Small intestine (tissue), 7 donors: Measurements from ENCODE around the gene GGA2. TPM values are rescaled to one million over a fixed set of nuclear protein-coding genes. Genes with fewer than 3 reads are reported as not detected.
"Not testable (repeated sequence)": the region's sequence is repeated elsewhere in the genome, so short reads cannot be mapped to it uniquely, and the experiment has no call there.

Source experiments
- DNase-seq, 2 donors: peaks; one replicate each; pipeline versions ENCODE4 v3.0.0 to v3.0.0-alpha.2; 2013
- FAIRE-seq: peaks from 2 replicates; lab custom pipeline; 2012; peaks lifted over from hg19 to GRCh38; lab: Jason Lieb, UNC
- H3K27ac ChIP-seq, 3 donors: one replicate each; pipeline ENCODE4 v1.5.1; 2013; ENCODE audit warnings: low read length in 2 of 3, mild to moderate bottlenecking in 2 of 3, control low read depth in 1 of 3, inconsistent platforms in 1 of 3, low read depth in 1 of 3, moderate library complexity in 1 of 3
- H3K27me3 ChIP-seq, 3 donors: one replicate each; pipeline ENCODE4 v1.6.1; 2013; ENCODE audit warnings: low read length in 3 of 3, inconsistent platforms in 1 of 3; ENCODE audit not compliant: control insufficient read depth in 3 of 3, insufficient read depth in 3 of 3
- H3K36me3 ChIP-seq, 3 donors: one replicate each; pipeline ENCODE4 v1.6.1; 2013; ENCODE audit warnings: low read length in 3 of 3, inconsistent platforms in 1 of 3, low read depth in 1 of 3, mild to moderate bottlenecking in 1 of 3, moderate library complexity in 1 of 3; ENCODE audit not compliant: control insufficient read depth in 3 of 3, insufficient read depth in 2 of 3
- H3K4me1 ChIP-seq, 3 donors: one replicate each; pipeline ENCODE4 v1.6.1; 2013; ENCODE audit warnings: low read length in 2 of 3, inconsistent platforms in 1 of 3, low read depth in 1 of 3, mild to moderate bottlenecking in 1 of 3, moderate library complexity in 1 of 3; ENCODE audit not compliant: control insufficient read depth in 3 of 3, insufficient read depth in 2 of 3
- H3K4me3 ChIP-seq, 3 donors: one replicate each; pipeline ENCODE4 v1.5.1; 2013; ENCODE audit warnings: low read length in 3 of 3, control low read depth in 1 of 3, inconsistent platforms in 1 of 3, low read depth in 1 of 3, mild to moderate bottlenecking in 1 of 3, moderate library complexity in 1 of 3
- H3K9me3 ChIP-seq, 2 donors: one replicate each; pipeline ENCODE4 v1.6.1; 2013; ENCODE audit warnings: low read depth in 1 of 2, low read length in 1 of 2; ENCODE audit not compliant: control insufficient read depth in 2 of 2, insufficient read depth in 1 of 2
- WGBS, 3 donors: extraction: QIAGEN DNeasy Blood & Tissue Kit; methylation state at CpG; one replicate each; pipeline ENCODE4 v1.1.7; 2013; 5-methylcytosine and 5-hydroxymethylcytosine counted together
- polyA plus RNA-seq, 4 donors: library from polyadenylated mRNA; stranded (reverse) in 3 of 4; unstranded in 1 of 4; fragments of 200-250 nt in 3 of 4; fragments of 120-200 nt in 1 of 4; gene quantifications; one replicate each; pipeline versions ENCODE4 v1.2.1 to v1.2.3, GENCODE V29; 2013
- donor health status: healthy with polysubstance abuse.
- donor health status: control.
- donor health status: control.
- donor health status: Bipolar disorder and iron deficiency.
- donor health status: healthy.

Gene GGA2
- polyA plus RNA-seq, 4 donors, result 9.2 to 107 (median 11.1) TPM

- no peak for FAIRE-seq
- 88 to 95% (median 90%) methylated on average over 8 of the region's 8 CpGs for WGBS, 3 donors
- H3K4me3 ChIP-seq, result no peak overlapping the region
- H3K36me3 ChIP-seq, result peaks cover 17 to 77% (median 32%) of the 10 kb centered on the region in 3 donors
- peaks cover 0 to 2% (median 0%) of the 10 kb centered on the region in 3 donors for H3K4me1 ChIP-seq
- H3K27ac ChIP-seq, result no peak overlapping the region
- no peaks in the 10 kb centered on the region for H3K9me3 ChIP-seq
- DNase-seq, result no peak
- no peaks in the 10 kb centered on the region for H3K27me3 ChIP-seq
These were observed 25.6 kb downstream of the GGA2 start for GRCh38 chr16:23484510-23485256.

GRCh38 chr16:23483492-23483891, 26.8 kb downstream of the GGA2 start:
- H3K4me3 ChIP-seq, FAIRE-seq, H3K27me3 ChIP-seq, H3K27ac ChIP-seq, DNase-seq, H3K4me1 ChIP-seq, H3K9me3 ChIP-seq: not testable (repeated sequence)
- WGBS, 3 donors, result 92 to 99% (median 94%) methylated on average over 8 of the region's 8 CpGs
- H3K36me3 ChIP-seq, result peaks cover 17 to 79% (median 41%) of the 10 kb centered on the region in 3 donors

GRCh38 chr16:23482778-23483177, 27.5 kb downstream of the GGA2 start:
- DNase-seq (no peak), FAIRE-seq (no peak)
- Histone ChIP-seq H3K4me3 (no peak overlapping the region), H3K36me3 (peaks cover 12 to 78% (median 40%) of the 10 kb centered on the region in 3 donors), H3K27ac (no peak overlapping the region), H3K27me3 (no peaks in the 10 kb centered on the region), H3K9me3 (no peaks in the 10 kb centered on the region), H3K4me1 (peaks cover 0 to 2% (median 0%) of the 10 kb centered on the region in 3 donors)
- WGBS, 3 donors, result 86 to 91% (median 87%) methylated on average over 14 of the region's 14 CpGs

GRCh38 chr16:23480257-23480656, 30.0 kb downstream of the GGA2 start:
- Histone ChIP-seq H3K36me3 (peaks cover 11 to 67% (median 30%) of the 10 kb centered on the region in 3 donors), H3K4me3 (no peak overlapping the region), H3K9me3 (no peaks in the 10 kb centered on the region), H3K4me1 (no peaks in the 10 kb centered on the region), H3K27ac (no peak overlapping the region), H3K27me3 (no peaks in the 10 kb centered on the region)
- no peak for FAIRE-seq
- DNase-seq, result no peak
- WGBS, 3 donors, result 88 to 90% (median 88%) methylated on average over 4 of the region's 4 CpGs

- Histone ChIP-seq H3K9me3 (no peaks in the 10 kb centered on the region), H3K27me3 (no peaks in the 10 kb centered on the region), H3K4me1 (no peaks in the 10 kb centered on the region), H3K27ac (no peak overlapping the region), H3K4me3 (no peak overlapping the region), H3K36me3 (peaks cover 11 to 74% (median 21%) of the 10 kb centered on the region in 3 donors)
- DNase-seq, result no peak
- WGBS, 3 donors, result 95 to 98% (median 97%) methylated on average over 3 of the region's 3 CpGs
- FAIRE-seq, result no peak
These were observed 31.2 kb downstream of the GGA2 start for GRCh38 chr16:23479138-23479537.

- DNase-seq, result no peak
- H3K9me3 ChIP-seq, result no peaks in the 10 kb centered on the region
- no peaks in the 10 kb centered on the region for H3K4me1 ChIP-seq
- WGBS, 3 donors, result 97 to 100% (median 98%) methylated on average over 3 of the region's 3 CpGs
- H3K36me3 ChIP-seq, result peaks cover 11 to 75% (median 21%) of the 10 kb centered on the region in 3 donors
- no peaks in the 10 kb centered on the region for H3K27me3 ChIP-seq
- FAIRE-seq, result no peak
- no peak overlapping the region for H3K4me3 ChIP-seq
- no peak overlapping the region for H3K27ac ChIP-seq
These were observed 31.7 kb downstream of the GGA2 start for GRCh38 chr16:23478566-23478965.

- Histone ChIP-seq H3K4me3 (no peak overlapping the region), H3K4me1 (no peaks in the 10 kb centered on the region), H3K9me3 (no peaks in the 10 kb centered on the region), H3K27ac (no peak overlapping the region), H3K27me3 (no peaks in the 10 kb centered on the region), H3K36me3 (peaks cover 11 to 69% (median 13%) of the 10 kb centered on the region in 3 donors)
- no peak for FAIRE-seq
- 91 to 100% (median 94%) methylated on average over 1 of the region's 1 CpG for WGBS, 3 donors
- DNase-seq, result no peak
These were observed 34.0 kb downstream of the GGA2 start for GRCh38 chr16:23476289-23476688.

GRCh38 chr16:23469814-23470213, 40.5 kb downstream of the GGA2 start:
- 65 to 78% (median 77%) methylated on average over 6 of the region's 6 CpGs for WGBS, 3 donors
- DNase-seq (no peak), FAIRE-seq (no peak)
- Histone ChIP-seq H3K27me3 (no peaks in the 10 kb centered on the region), H3K4me1 (no peaks in the 10 kb centered on the region), H3K4me3 (no peak overlapping the region), H3K36me3 (peaks cover 0 to 57% (median 13%) of the 10 kb centered on the region in 3 donors), H3K27ac (no peak overlapping the region), H3K9me3 (no peaks in the 10 kb centered on the region)
